Right renal cortex interstitium (tissue), 3 donors: ENCODE results near the gene TP53I13. TPM values are rescaled to one million over a fixed set of nuclear protein-coding genes. Genes with fewer than 3 reads are reported as not detected.
"Not testable (repeated sequence)": the region's sequence is repeated elsewhere in the genome, so short reads cannot be mapped to it uniquely, and the experiment has no call there.

Experiments
- DNase-seq, 3 donors: peaks; one replicate each; pipeline ENCODE4 v3.0.0-alpha.2; 2013; ENCODE audit warnings: low read depth in 3 of 3, low spot score in 2 of 3
- polyA plus RNA-seq, 3 donors: library from polyadenylated mRNA; unstranded; fragments of 120-200 nt; gene quantifications; one replicate each; pipeline ENCODE4 v1.2.1, GENCODE V29; 2013; ENCODE audit not compliant: insufficient read length in 3 of 3

TP53I13 gene
- 10 to 100 TPM; 24.1 to 30.2 (median 24.5) TPM for polyA plus RNA-seq

GRCh38 chr17:29568331-29569244 lies at the start of gene TP53I13:
TP53I13 (plus strand) TSS chr17:29568701; CDS start chr17:29568759, 58 bp downstream.
- DNase-seq = no peak

- no peak for DNase-seq
Measured at GRCh38 chr17:29524692-29525091, 43.8 kb upstream of the TP53I13 start.

GRCh38 chr17:29526322-29526721 lies 42.2 kb upstream of the TP53I13 start:
- DNase-seq = no peak

- DNase-seq = no peak
Measured at GRCh38 chr17:29533976-29534375, 34.5 kb upstream of the TP53I13 start.

GRCh38 chr17:29544066-29544465 lies 24.4 kb upstream of the TP53I13 start:
- DNase-seq = no peak

- no peak for DNase-seq
Measured at GRCh38 chr17:29546085-29546484, 22.4 kb upstream of the TP53I13 start.

- DNase-seq = no peak
Measured at GRCh38 chr17:29546830-29547229, 21.7 kb upstream of the TP53I13 start.

GRCh38 chr17:29549177-29549923 lies 19.2 kb upstream of the TP53I13 start:
- no peak for DNase-seq

- DNase-seq = no peak
Measured at GRCh38 chr17:29555840-29556239, 12.7 kb upstream of the TP53I13 start.

- DNase-seq = no peak
Measured at GRCh38 chr17:29557085-29557738, 11.3 kb upstream of the TP53I13 start.

- DNase-seq = no peak
Measured at GRCh38 chr17:29557739-29558116, 10.8 kb upstream of the TP53I13 start.

- not testable (repeated sequence) for DNase-seq
Measured at GRCh38 chr17:29558139-29558538, 10.4 kb upstream of the TP53I13 start.

- DNase-seq = no peak
Measured at GRCh38 chr17:29559640-29560039, 8.9 kb upstream of the TP53I13 start.

GRCh38 chr17:29560316-29560715 lies 8.2 kb upstream of the TP53I13 start:
- no peak for DNase-seq

- DNase-seq = no peak
Measured at GRCh38 chr17:29561554-29562517, 6.7 kb upstream of the TP53I13 start.

GRCh38 chr17:29562615-29563014 lies 5.9 kb upstream of the TP53I13 start:
- no peak for DNase-seq

- DNase-seq = no peak
Measured at GRCh38 chr17:29563816-29564215, 4.7 kb upstream of the TP53I13 start.

GRCh38 chr17:29565643-29566472 lies 2.6 kb upstream of the TP53I13 start:
- no peak for DNase-seq
